WTC11 (cell line): ENCODE data around the gene RMND5B.

Source experiments
- CREM ChIP-seq: sonication (generic); formaldehyde crosslinking; IDR thresholded peaks from 2 replicates; pipeline ENCODE4 v1.8.1; 2022; ENCODE audit warnings: mild to moderate bottlenecking, missing genetic modification reagents, moderate library complexity
- ETV6 ChIP-seq: sonication (generic); formaldehyde crosslinking; IDR thresholded peaks from 2 replicates; pipeline ENCODE4 v1.8.1; 2022; ENCODE audit warnings: mild to moderate bottlenecking, missing genetic modification reagents
- JUN ChIP-seq: sonication (generic); formaldehyde crosslinking; IDR thresholded peaks from 2 replicates; pipeline ENCODE4 v1.8.0; 2023; ENCODE audit warnings: mild to moderate bottlenecking, missing genetic modification reagents
- RELA ChIP-seq: sonication (generic); formaldehyde crosslinking; IDR thresholded peaks from 2 replicates; pipeline ENCODE4 v1.8.1; 2022; ENCODE audit warnings: missing genetic modification reagents, mild to moderate bottlenecking, borderline replicate concordance
- ZNF121 ChIP-seq: sonication (generic); formaldehyde crosslinking; IDR thresholded peaks from 2 replicates; pipeline ENCODE4 v1.8.0; 2023; ENCODE audit warnings: missing genetic modification reagents
- ZNF671 ChIP-seq: fragments of 250-450 bp; sonication (Bioruptor Pico); IDR thresholded peaks from 2 replicates; pipeline ENCODE4 v1.8.0; 2021; ENCODE audit warnings: mild to moderate bottlenecking
- TF ChIP-seq, protein P1 (sequence below): fragments of 250-450 bp; sonication (Bioruptor Pico); IDR thresholded peaks from 2 replicates; pipeline ENCODE4 v1.9.0; 2021; ENCODE audit warnings: mild to moderate bottlenecking
- TF ChIP-seq, protein P2 (sequence below): sonication (generic); formaldehyde crosslinking; IDR thresholded peaks from 2 replicates; pipeline ENCODE4 v1.8.0; 2022; ENCODE audit warnings: mild to moderate bottlenecking, missing genetic modification reagents
- TF ChIP-seq, protein P3 (sequence below): fragments of 200-600 bp; IDR thresholded peaks from 2 replicates; pipeline ENCODE4 v1.8.0; 2022; ENCODE audit warnings: antibody characterized with exemption
- TF ChIP-seq, protein P4 (sequence below): sonication (generic); formaldehyde crosslinking; IDR thresholded peaks from 2 replicates; pipeline ENCODE4 v1.8.1; 2023; ENCODE audit warnings: mild to moderate bottlenecking, moderate library complexity, missing genetic modification reagents
- TF ChIP-seq, protein P5 (sequence below): sonication (generic); formaldehyde crosslinking; IDR thresholded peaks from 2 replicates; pipeline ENCODE4 v1.8.0; 2022; ENCODE audit warnings: missing genetic modification reagents
- TF ChIP-seq, protein P6 (sequence below): sonication (generic); formaldehyde crosslinking; IDR thresholded peaks from 2 replicates; pipeline ENCODE4 v1.8.0; 2022; ENCODE audit warnings: mild to moderate bottlenecking, missing genetic modification reagents
- TF ChIP-seq, protein P7 (sequence below): sonication (generic); formaldehyde crosslinking; IDR thresholded peaks from 2 replicates; pipeline ENCODE4 v1.8.1; 2022; ENCODE audit warnings: missing genetic modification reagents, borderline replicate concordance
- TF ChIP-seq, protein P8 (sequence below): sonication (generic); formaldehyde crosslinking; IDR thresholded peaks from 2 replicates; pipeline ENCODE4 v1.8.0; 2022; ENCODE audit warnings: mild to moderate bottlenecking, missing genetic modification reagents

DNA sequence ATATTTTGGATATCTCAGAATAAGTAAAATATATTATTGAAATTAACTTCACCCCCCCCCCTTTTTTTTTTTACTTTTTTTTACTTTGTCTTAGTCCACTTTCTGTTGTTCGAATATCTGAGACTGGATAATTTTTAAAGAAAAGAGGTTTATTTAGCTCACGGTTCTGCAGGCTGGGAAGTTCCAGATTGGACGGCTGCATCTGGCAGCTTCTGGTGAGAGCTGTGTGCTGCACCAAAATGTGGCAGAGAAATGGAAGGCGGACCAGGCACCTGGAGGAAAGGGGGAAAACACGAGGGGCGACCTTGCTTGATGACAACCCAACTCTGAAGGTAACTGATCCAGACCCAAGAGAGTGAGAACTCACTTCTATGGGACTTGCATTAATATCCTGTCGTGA is 62.0 kb downstream of the RMND5B start:
- TF ChIP-seq, protein P1, sequence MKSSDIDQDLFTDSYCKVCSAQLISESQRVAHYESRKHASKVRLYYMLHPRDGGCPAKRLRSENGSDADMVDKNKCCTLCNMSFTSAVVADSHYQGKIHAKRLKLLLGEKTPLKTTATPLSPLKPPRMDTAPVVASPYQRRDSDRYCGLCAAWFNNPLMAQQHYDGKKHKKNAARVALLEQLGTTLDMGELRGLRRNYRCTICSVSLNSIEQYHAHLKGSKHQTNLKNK (CRISPR knock-in tag) = no peak
- TF ChIP-seq, protein P2, sequence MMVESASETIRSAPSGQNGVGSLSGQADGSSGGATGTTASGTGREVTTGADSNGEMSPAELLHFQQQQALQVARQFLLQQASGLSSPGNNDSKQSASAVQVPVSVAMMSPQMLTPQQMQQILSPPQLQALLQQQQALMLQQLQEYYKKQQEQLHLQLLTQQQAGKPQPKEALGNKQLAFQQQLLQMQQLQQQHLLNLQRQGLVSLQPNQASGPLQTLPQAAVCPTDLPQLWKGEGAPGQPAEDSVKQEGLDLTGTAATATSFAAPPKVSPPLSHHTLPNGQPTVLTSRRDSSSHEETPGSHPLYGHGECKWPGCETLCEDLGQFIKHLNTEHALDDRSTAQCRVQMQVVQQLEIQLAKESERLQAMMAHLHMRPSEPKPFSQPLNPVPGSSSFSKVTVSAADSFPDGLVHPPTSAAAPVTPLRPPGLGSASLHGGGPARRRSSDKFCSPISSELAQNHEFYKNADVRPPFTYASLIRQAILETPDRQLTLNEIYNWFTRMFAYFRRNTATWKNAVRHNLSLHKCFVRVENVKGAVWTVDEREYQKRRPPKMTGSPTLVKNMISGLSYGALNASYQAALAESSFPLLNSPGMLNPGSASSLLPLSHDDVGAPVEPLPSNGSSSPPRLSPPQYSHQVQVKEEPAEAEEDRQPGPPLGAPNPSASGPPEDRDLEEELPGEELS = no peak
- TF ChIP-seq, protein P3, sequence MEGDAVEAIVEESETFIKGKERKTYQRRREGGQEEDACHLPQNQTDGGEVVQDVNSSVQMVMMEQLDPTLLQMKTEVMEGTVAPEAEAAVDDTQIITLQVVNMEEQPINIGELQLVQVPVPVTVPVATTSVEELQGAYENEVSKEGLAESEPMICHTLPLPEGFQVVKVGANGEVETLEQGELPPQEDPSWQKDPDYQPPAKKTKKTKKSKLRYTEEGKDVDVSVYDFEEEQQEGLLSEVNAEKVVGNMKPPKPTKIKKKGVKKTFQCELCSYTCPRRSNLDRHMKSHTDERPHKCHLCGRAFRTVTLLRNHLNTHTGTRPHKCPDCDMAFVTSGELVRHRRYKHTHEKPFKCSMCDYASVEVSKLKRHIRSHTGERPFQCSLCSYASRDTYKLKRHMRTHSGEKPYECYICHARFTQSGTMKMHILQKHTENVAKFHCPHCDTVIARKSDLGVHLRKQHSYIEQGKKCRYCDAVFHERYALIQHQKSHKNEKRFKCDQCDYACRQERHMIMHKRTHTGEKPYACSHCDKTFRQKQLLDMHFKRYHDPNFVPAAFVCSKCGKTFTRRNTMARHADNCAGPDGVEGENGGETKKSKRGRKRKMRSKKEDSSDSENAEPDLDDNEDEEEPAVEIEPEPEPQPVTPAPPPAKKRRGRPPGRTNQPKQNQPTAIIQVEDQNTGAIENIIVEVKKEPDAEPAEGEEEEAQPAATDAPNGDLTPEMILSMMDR = no peak
- TF ChIP-seq, protein P4, sequence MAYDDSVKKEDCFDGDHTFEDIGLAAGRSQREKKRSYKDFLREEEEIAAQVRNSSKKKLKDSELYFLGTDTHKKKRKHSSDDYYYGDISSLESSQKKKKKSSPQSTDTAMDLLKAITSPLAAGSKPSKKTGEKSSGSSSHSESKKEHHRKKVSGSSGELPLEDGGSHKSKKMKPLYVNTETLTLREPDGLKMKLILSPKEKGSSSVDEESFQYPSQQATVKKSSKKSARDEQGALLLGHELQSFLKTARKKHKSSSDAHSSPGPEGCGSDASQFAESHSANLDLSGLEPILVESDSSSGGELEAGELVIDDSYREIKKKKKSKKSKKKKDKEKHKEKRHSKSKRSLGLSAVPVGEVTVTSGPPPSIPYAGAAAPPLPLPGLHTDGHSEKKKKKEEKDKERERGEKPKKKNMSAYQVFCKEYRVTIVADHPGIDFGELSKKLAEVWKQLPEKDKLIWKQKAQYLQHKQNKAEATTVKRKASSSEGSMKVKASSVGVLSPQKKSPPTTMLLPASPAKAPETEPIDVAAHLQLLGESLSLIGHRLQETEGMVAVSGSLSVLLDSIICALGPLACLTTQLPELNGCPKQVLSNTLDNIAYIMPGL (CRISPR knock-in tag) = no peak
- TF ChIP-seq CREM (CRISPR knock-in tag) (no peak), JUN (CRISPR knock-in tag) (no peak), ZNF671 (CRISPR knock-in tag) (no peak), RELA (CRISPR knock-in tag) (no peak), ETV6 (CRISPR knock-in tag) (no peak), ZNF121 (no peak)
- TF ChIP-seq, protein P5, sequence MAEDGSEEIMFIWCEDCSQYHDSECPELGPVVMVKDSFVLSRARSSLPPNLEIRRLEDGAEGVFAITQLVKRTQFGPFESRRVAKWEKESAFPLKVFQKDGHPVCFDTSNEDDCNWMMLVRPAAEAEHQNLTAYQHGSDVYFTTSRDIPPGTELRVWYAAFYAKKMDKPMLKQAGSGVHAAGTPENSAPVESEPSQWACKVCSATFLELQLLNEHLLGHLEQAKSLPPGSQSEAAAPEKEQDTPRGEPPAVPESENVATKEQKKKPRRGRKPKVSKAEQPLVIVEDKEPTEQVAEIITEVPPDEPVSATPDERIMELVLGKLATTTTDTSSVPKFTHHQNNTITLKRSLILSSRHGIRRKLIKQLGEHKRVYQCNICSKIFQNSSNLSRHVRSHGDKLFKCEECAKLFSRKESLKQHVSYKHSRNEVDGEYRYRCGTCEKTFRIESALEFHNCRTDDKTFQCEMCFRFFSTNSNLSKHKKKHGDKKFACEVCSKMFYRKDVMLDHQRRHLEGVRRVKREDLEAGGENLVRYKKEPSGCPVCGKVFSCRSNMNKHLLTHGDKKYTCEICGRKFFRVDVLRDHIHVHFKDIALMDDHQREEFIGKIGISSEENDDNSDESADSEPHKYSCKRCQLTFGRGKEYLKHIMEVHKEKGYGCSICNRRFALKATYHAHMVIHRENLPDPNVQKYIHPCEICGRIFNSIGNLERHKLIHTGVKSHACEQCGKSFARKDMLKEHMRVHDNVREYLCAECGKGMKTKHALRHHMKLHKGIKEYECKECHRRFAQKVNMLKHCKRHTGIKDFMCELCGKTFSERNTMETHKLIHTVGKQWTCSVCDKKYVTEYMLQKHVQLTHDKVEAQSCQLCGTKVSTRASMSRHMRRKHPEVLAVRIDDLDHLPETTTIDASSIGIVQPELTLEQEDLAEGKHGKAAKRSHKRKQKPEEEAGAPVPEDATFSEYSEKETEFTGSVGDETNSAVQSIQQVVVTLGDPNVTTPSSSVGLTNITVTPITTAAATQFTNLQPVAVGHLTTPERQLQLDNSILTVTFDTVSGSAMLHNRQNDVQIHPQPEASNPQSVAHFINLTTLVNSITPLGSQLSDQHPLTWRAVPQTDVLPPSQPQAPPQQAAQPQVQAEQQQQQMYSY (CRISPR knock-in tag) = no peak
- TF ChIP-seq, protein P6, sequence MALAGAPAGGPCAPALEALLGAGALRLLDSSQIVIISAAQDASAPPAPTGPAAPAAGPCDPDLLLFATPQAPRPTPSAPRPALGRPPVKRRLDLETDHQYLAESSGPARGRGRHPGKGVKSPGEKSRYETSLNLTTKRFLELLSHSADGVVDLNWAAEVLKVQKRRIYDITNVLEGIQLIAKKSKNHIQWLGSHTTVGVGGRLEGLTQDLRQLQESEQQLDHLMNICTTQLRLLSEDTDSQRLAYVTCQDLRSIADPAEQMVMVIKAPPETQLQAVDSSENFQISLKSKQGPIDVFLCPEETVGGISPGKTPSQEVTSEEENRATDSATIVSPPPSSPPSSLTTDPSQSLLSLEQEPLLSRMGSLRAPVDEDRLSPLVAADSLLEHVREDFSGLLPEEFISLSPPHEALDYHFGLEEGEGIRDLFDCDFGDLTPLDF (CRISPR knock-in tag) = no peak
- TF ChIP-seq, protein P7, sequence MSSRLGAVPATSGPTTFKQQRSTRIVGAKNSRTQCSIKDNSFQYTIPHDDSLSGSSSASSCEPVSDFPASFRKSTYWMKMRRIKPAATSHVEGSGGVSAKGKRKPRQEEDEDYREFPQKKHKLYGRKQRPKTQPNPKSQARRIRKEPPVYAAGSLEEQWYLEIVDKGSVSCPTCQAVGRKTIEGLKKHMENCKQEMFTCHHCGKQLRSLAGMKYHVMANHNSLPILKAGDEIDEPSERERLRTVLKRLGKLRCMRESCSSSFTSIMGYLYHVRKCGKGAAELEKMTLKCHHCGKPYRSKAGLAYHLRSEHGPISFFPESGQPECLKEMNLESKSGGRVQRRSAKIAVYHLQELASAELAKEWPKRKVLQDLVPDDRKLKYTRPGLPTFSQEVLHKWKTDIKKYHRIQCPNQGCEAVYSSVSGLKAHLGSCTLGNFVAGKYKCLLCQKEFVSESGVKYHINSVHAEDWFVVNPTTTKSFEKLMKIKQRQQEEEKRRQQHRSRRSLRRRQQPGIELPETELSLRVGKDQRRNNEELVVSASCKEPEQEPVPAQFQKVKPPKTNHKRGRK (CRISPR knock-in tag) = no peak
- TF ChIP-seq, protein P8, sequence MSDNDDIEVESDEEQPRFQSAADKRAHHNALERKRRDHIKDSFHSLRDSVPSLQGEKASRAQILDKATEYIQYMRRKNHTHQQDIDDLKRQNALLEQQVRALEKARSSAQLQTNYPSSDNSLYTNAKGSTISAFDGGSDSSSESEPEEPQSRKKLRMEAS = no peak
